Measurements from ENCODE around the gene ADAMTS12.
"Not testable (repeated sequence)": the region's sequence is repeated elsewhere in the genome, so short reads cannot be mapped to it uniquely, and the experiment has no call there.

ADAMTS12 gene

DNA sequence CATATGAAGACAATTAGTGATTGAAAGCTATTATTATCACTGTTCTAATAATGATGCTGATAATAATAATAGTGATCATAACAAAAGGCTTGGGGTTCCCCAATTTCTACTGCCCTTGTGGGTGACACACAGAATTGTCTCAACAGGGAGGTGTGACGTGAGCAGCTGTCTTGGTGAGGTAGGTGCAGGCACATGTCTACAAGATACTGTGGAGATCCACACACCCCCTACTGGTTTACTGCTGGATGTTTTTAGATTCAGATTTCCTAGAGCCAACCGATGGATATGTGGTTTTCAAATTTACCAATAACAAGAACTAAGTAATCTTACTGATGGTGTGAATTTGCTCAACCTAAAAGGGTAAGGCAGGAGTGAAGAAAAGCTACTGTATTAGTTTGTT lies 312.0 kb downstream of the ADAMTS12 start:
- no peak for DNase-seq

GRCh38 chr5:33579152-33579551 lies 312.6 kb downstream of the ADAMTS12 start:
- no peak for DNase-seq

DNA sequence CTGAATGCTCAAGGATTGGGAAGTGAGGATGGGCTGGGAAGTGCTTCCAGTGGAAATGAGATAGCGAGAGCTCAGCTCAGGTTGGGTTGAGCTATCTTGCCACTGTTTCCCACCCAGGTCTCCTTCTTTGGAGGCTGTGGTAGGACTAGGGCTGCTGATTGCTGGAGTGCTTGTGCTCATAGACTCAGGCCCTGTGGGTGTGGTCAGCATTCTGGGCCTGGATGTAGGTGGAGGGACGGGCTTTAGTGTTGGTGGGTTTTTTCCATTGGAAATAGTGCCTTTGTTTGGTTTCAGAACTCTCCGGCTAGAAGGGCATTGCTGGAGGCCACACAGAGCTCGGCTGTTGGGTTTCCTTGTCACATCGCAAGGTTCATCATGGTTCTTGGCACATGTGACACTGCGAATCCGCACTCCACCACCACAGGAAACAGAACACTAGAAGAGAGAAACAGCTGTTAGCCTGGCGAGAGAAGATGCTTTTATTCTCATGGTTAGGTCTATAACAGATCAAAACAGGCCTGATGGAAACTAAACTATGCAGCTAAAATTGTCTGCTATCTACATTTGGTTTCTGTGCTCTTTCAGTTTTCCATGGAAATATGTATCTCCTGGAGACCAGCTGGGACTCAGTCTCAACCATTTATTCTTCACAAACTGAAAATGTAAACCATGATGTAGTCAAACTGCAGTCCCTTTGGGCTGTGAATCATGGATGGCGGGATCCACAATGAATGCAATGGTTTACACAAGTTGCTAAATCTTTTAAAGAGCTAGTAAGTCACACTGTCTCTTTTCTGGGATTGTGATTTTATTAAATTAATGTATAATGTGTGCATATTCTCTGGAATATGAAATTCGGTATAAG lies 314.8 kb downstream of the ADAMTS12 start:
- DNase-seq: no peak

GRCh38 chr5:33565324-33565723 lies 326.5 kb downstream of the ADAMTS12 start:
- no peak for DNase-seq

DNA sequence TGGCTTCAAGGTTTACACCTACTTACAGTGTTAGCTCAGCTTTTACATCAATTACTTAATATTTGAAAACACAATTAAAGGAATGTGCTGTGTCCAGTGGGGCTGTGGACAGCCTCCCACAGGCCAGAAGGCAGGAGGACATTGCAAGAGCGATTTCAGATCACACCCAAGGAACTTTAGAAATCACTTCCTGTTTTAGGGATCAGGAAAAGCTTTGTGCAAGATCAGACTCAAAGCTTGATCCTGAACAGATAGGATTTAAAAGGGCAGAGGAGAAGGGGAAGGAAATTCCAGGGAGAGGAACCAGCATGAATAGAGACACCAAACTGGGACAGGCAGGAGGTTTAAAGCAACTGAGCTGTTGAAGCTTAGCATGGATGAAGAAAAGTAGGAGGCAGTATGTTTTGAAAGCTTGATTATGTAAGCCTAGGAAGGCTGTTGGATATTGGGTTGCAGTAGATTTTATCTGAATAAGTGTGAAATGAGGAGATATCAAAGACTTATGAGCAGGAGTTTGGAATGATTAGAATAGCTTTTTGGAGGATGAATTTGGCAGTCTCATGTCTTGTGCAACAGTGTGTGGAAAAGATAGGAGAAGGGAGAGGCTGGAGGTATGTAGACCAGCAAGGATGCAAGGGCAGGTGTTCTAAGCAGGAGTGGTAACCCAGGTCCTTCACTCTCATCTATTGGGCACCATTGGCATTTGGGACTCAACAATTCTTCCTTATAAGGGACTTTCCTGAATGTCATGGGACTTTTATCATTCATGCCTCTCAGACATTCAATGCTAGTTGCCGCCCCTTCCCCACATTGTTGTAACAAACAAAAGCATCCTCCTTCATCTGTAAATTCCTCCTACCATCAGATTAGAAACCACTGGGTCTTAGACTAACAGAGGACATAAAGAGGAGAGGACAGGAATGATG lies 327.5 kb downstream of the ADAMTS12 start:
- peak in 1 of 4 experiments; percentile 2 for DNase-seq

DNA sequence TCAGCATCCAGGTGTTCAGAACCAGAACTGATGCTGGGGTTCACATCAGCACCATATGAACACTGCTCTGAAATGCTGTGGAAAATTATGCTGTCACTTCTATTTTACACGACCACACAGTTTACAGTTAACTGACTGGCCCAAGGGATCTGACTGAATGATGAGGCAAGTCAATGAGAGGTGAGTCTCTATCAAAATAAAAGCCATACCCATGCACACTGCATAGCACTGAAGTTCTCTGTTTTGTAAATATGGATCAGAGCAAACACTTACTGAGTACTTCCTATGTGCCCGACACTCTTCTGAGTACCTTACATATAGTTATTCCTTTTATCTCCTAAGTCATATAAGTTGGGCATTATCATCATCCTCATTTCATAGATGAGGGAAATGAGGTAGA lies 328.3 kb downstream of the ADAMTS12 start:
- DNase-seq: no peak

DNA sequence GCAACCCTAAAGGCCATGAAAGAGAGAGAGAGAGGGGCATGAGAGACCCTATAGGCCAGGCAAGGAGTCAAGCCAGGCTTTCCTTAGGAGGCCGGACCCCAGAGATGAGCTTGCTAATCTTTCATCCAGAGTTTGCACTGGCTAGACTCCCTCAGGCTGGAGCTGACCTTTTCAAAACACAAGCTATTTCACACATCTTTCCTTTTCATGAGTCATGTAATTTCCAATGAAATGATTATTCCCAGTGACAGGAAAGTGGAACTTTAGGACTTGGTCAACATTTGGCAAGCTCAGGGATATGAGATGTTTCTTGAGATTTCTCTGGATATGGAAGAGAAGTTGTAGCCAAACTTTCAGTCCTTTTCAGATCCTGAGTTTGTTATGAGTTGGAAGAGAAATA lies 333.3 kb downstream of the ADAMTS12 start:
- DNase-seq: no peak

DNA sequence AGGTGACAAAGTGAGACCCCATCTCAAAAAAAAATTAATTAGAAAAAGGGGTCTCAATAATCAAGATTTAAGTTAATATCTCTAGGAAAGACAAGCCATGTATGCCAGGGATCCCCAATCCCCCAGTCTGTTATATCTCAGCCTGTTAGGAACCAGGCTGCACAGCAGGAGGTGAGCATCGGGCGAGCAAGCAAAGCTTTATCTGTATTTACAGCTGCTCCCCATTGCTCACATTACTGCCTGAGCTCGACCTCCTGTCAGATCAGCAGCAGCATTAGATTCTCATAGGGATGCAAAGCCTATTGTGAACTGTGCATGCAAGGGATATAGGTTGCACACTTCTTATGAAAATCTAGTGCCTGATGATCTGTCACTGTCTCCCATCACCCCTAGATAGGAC lies 334.2 kb downstream of the ADAMTS12 start:
- DNase-seq: no peak

GRCh38 chr5:33556330-33557328 lies 335.2 kb downstream of the ADAMTS12 start:
- DNase-seq: no peak

GRCh38 chr5:33549982-33550567 lies 341.7 kb downstream of the ADAMTS12 start:
- DNase-seq: no peak

GRCh38 chr5:33539790-33540189 lies 352.0 kb downstream of the ADAMTS12 start:
- DNase-seq: not testable (repeated sequence)

DNA sequence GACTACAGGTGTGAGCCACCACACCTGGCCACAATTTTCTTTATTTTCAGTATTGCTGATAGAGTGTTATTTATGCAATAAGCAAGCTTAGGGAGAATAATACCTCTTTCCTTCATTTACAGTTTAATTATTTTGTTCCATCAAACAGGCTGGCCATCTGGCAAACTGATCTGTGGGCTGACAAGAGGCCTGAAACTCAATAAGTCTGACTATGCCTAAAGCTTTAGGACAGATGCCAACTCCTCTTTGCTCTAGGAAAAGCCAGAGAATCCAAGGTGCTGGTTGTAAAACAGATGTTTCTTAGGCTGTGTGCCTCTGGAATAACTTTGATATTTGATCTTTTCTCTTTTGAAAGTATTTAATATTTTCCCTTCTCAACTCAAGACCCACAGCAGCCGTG lies 352.6 kb downstream of the ADAMTS12 start:
- no peak for DNase-seq

GRCh38 chr5:33538201-33538600 lies 353.6 kb downstream of the ADAMTS12 start:
- no peak for DNase-seq

DNA sequence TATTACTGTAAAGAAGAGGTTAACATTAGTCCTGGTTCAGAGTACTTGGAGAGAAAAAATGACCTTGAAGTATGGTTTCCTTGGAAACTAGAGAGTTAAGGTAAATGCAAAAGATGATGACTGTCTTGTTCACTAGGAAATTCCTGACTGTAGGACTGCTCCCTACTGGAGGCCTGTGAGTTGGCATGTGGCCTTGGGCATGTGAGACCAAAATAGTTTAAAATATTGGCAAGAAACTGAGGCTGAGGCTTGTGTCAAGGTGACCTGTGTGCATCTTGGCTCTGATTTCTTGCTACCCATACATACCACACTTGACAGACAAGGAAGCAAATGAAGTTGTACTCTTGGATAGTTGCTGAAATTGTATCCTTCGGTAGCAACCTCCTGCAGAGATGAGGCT lies 354.6 kb downstream of the ADAMTS12 start:
- DNase-seq: no peak

DNA sequence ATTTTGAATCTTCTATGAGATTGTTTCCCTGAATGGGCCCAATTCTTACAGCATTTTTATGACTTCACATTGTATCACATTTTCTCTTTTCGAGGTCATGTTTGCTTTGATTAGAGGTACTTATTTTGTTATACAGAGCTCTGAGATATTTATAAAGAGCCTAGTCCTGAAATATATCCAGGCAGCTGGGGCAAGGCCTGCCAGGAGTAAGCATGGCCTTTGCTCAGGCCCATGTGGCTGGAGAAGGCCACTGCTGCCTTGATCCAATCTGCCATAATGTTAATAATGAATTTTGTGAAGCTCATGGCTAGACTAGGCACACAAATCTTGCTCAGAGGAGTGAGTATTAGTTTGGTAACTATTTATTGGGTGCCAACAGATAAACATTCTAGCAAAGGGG lies 355.0 kb downstream of the ADAMTS12 start:
- no peak for DNase-seq

DNA sequence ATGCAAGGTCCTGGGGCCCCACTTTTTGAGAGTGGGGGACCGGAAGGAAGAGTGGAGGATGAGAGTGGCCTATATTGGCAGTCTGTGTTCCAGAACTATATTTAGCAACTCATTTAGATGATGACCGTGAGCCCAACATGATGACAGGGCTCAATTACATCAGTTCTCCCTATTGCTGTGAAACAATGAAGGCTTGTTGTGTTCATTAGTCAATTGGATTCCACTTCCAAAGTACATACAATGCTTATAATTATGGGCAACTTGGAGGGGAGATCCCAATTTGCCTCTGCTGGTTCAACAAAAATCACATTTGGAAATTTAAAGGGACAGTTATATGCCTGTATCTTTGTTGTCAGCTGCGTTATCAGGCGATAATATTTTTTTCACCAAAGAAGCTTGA lies 360.0 kb downstream of the ADAMTS12 start:
- DNase-seq: no peak

- DNase-seq: no peak
Observed at GRCh38 chr5:33531037-33531298, 360.8 kb downstream of the ADAMTS12 start.

- DNase-seq: no peak
Observed at GRCh38 chr5:33530183-33531036, 361.4 kb downstream of the ADAMTS12 start.

DNA sequence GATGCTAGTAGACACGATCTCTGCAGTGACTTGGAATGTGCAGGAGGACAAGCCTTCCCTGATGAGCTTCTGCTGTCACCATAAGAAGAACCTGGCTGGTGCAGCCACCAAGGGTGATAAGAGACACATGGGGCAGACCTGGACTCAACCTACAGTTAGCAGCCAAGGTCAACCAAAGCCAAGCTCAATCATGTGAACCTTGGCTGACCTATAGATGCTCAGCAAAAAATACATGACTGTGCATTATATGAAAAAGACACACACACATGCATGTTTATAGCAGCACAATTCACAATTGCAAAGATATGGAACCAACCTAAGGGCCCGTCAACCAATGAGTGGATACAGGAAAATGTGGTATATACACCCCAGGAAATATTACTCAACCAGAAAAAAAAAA lies 364.1 kb downstream of the ADAMTS12 start:
- no peak for DNase-seq

DNA sequence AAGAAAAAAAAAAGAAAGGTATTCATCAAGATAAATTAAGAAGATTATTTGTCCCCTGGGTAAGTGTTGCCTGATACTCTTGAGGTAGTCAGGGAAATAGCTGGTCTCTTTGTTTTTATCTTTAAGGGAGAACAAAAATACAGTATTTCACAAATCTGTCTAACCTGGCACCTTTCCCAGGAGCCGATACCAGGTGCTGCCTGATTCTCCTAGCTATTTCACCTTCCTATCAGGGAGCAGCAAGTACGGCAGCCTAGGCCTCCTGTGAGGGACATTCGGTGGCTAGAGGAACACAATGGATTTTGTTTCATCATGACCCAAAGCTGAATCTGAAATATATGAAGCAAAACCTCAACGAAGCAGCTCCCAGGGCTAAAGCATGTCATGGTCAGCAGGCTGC lies 365.0 kb downstream of the ADAMTS12 start:
- DNase-seq: no peak

DNA sequence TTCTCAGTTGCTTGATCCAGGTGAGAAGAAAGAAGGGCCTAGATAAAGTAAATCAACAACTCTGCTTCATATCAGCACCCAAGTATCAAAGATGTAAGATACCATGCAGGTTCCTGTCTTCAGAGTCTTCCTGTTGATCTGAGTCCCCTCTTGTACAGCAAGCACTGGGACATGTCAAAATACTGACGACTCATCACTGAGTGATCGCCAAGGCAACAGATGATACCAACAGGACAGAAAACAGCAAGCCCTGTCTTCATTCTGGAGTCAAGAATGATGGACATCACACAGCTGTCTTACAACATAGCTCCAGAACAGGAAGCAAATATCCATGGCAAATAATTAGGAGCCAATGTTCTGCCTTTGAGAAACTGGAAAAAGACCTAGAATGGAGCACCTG lies 367.3 kb downstream of the ADAMTS12 start:
- no peak for DNase-seq
